Neural cell (in vitro differentiated cells): ENCODE measurements around the gene PRRG4. TPM values are rescaled to one million over a fixed set of nuclear protein-coding genes. Genes with fewer than 3 reads are reported as not detected.
"Not testable (repeated sequence)": the region's sequence is repeated elsewhere in the genome, so short reads cannot be mapped to it uniquely, and the experiment has no call there.

Experiments used
- H2AFZ ChIP-seq: fragments of 200-600, 300-800 bp; sonication (generic), shearing (Covaris generic); 2 replicates; pipeline ENCODE4 v1.6.0; 2014; ENCODE audit warnings: low read depth, mild to moderate bottlenecking, antibody characterized with exemption, low read length, moderate library complexity
- H3F3A ChIP-seq: fragments of 200-600 bp; shearing (Covaris generic); 2 replicates; pipeline ENCODE4 v1.6.1; 2016; ENCODE audit warnings: mild to moderate bottlenecking, moderate library complexity, mixed read lengths, antibody characterized with exemption, low read length; ENCODE audit not compliant: insufficient read depth, poor library complexity, severe bottlenecking
- H3K27ac ChIP-seq: fragments of 200-600, 300-800 bp; sonication (generic), shearing (Covaris generic); 2 replicates; pipeline ENCODE4 v1.5.1; 2014; ENCODE audit warnings: mild to moderate bottlenecking, low read length, moderate library complexity
- H3K27me3 ChIP-seq: fragments of 300-800, 200-600 bp; sonication (generic), shearing (Covaris generic); 2 replicates; pipeline ENCODE4 v1.6.0; 2014; ENCODE audit warnings: mild to moderate bottlenecking, low read depth, low read length, moderate library complexity; ENCODE audit not compliant: insufficient read depth
- H3K36me3 ChIP-seq: fragments of 300-800, 200-600 bp; sonication (generic), shearing (Covaris generic); 2 replicates; pipeline ENCODE4 v1.5.1; 2014; ENCODE audit warnings: mild to moderate bottlenecking, antibody characterized with exemption, low read length, moderate library complexity; ENCODE audit not compliant: insufficient read depth
- H3K4me2 ChIP-seq: fragments of 300-800, 200-600 bp; sonication (generic), shearing (Covaris generic); 2 replicates; pipeline ENCODE4 v1.6.0; 2014; ENCODE audit warnings: mild to moderate bottlenecking, low read length
- H3K4me3 ChIP-seq: fragments of 300-800, 200-600 bp; sonication (generic), shearing (Covaris generic); 2 replicates; pipeline ENCODE4 v1.5.1; 2014; ENCODE audit warnings: mild to moderate bottlenecking, low read length, moderate library complexity
- H3K79me2 ChIP-seq: fragments of 200-600 bp; shearing (Covaris generic); replicated peaks from 2 replicates; pipeline ENCODE4 v1.6.0; 2014; ENCODE audit warnings: mild to moderate bottlenecking, low read length, moderate library complexity; ENCODE audit not compliant: insufficient read depth
- H3K9ac ChIP-seq: fragments of 300-800, 200-600 bp; sonication (generic), shearing (Covaris generic); 2 replicates; pipeline ENCODE4 v1.6.1; 2016; ENCODE audit warnings: mild to moderate bottlenecking, low read length, mixed read lengths
- H3K9me2 ChIP-seq: fragments of 200-600 bp; shearing (Covaris generic); 2 replicates; pipeline ENCODE4 v1.6.1; 2016; ENCODE audit warnings: mild to moderate bottlenecking, low read length, mixed read lengths; ENCODE audit not compliant: insufficient read depth
- H3K9me3 ChIP-seq: fragments of 200-600, 300-800 bp; sonication (generic), shearing (Covaris generic); 2 replicates; pipeline ENCODE4 v1.6.1; 2016; ENCODE audit warnings: mild to moderate bottlenecking, mixed run types, low read length, moderate library complexity, mixed read lengths
- H4K20me1 ChIP-seq: fragments of 200-600 bp; shearing (Covaris generic); 2 replicates; pipeline ENCODE4 v1.6.1; 2016; ENCODE audit warnings: mild to moderate bottlenecking, mixed run types; ENCODE audit not compliant: insufficient read depth
- EP300 ChIP-seq: fragments of 450-650 bp; conservative IDR thresholded peaks from 2 replicates; pipeline ENCODE4 v1.6.1; 2014; ENCODE audit warnings: antibody characterized with exemption, mild to moderate bottlenecking, moderate library complexity; ENCODE audit not compliant: poor library complexity, severe bottlenecking
- EZH2 ChIP-seq: fragments of 200-600, 300-800 bp; shearing (Covaris generic), sonication (generic); IDR thresholded peaks from 2 replicates; pipeline ENCODE4 v1.6.1; 2014; ENCODE audit warnings: antibody characterized with exemption, low read length, borderline replicate concordance, mild to moderate bottlenecking; ENCODE audit not compliant: insufficient read depth, poor library complexity, severe bottlenecking
- MXI1 ChIP-seq: fragments of 450-650 bp; conservative IDR thresholded peaks from 2 replicates; pipeline ENCODE4 v1.6.1; 2014; ENCODE audit warnings: antibody characterized with exemption, mild to moderate bottlenecking; ENCODE audit not compliant: poor library complexity, severe bottlenecking
- POLR2AphosphoS5 ChIP-seq: IDR thresholded peaks from 2 replicates; pipeline ENCODE4 v1.6.1; 2012
- RAD21 ChIP-seq: fragments of 450-650 bp; conservative IDR thresholded peaks from 2 replicates; pipeline ENCODE4 v1.6.1; 2014; ENCODE audit warnings: antibody characterized with exemption, mild to moderate bottlenecking, moderate library complexity
- SMC3 ChIP-seq: fragments of 450-650 bp; conservative IDR thresholded peaks from 2 replicates; pipeline ENCODE4 v1.6.1; 2014; ENCODE audit warnings: antibody characterized with exemption, mild to moderate bottlenecking, moderate library complexity; ENCODE audit not compliant: poor library complexity
- TAF1 ChIP-seq: IDR thresholded peaks from 2 replicates; pipeline ENCODE4 v1.6.1; 2012; ENCODE audit warnings: low read depth
- polyA plus RNA-seq: library from polyadenylated mRNA; depleted of rRNA; stranded (reverse); fragments of >200 nt; gene quantifications from 2 replicates; pipeline ENCODE4 v1.2.3, GENCODE V29; 2014
- TF ChIP-seq, protein P1 (sequence below): IDR thresholded peaks from 2 replicates; pipeline ENCODE4 v1.6.1; 2012; ENCODE audit warnings: borderline replicate concordance
- TF ChIP-seq, protein P2 (sequence below): fragments of 450-650 bp; IDR thresholded peaks from 2 replicates; pipeline ENCODE4 v1.5.1; 2014; ENCODE audit warnings: antibody characterized with exemption, mild to moderate bottlenecking, moderate library complexity; ENCODE audit not compliant: poor library complexity, severe bottlenecking

PRRG4 gene
- polyA plus RNA-seq, 1 donor from 2014 or later, result not detected

DNA sequence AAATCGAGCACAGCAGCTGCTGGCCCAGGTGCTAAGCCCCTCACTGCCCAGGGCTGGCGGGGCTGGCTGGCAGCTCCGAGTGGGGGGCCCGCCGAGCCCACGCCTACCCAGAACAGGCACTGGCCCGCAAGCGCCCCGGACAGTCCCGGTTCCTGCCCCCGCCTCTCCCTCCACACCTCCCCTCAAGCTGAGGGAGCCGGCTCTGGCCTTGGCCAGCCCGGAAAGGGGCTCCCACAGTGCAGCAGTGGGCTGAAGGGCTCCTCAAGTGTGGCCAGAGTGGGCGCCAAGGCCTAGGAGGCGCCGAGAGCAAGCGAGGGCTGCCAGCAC is 58.6 kb downstream of the PRRG4 start:
- not testable (repeated sequence) for H3K27me3 ChIP-seq, H2AFZ ChIP-seq, H3F3A ChIP-seq, H3K9me3 ChIP-seq, H4K20me1 ChIP-seq, H3K9me2 ChIP-seq, H3K9ac ChIP-seq, H3K79me2 ChIP-seq, H3K4me3 ChIP-seq, H3K4me2 ChIP-seq, H3K36me3 ChIP-seq, H3K27ac ChIP-seq

DNA sequence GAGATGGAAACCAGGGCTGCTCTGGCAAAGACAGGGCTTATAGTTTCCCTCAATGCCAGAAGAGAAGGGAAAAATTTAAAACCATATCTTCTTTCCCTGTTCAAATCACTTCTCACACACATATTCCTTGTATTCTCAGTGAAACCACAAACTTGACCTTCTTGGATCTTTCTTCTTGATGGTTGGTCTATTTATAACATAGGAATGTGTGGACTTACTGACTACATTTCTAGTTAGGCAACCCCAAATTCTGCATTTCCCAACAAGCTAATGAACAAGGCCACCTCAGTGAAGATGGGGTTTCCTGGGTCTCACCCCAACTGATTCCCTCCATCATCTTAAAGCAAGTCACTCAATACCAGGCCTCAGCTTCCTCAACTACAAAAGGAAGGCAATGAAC is 59.1 kb downstream of the PRRG4 start:
- no peaks in the 10 kb centered on the region for H3K27me3 ChIP-seq
- H3K4me3 ChIP-seq, result no peak overlapping the region
- H3K9ac ChIP-seq, result no peak overlapping the region
- H4K20me1 ChIP-seq, result no peaks in the 10 kb centered on the region
- no peaks in the 10 kb centered on the region for H3K79me2 ChIP-seq
- H3K4me2 ChIP-seq, result no peak overlapping the region
- H3K27ac ChIP-seq, result no peak overlapping the region
- H3K9me2 ChIP-seq, result no peaks in the 10 kb centered on the region
- H2AFZ ChIP-seq, result no peak overlapping the region
- H3F3A ChIP-seq, result peaks cover 8% of the 10 kb centered on the region
- H3K9me3 ChIP-seq, result no peaks in the 10 kb centered on the region
- TF ChIP-seq EZH2, result no peak
- TF ChIP-seq, protein P1, sequence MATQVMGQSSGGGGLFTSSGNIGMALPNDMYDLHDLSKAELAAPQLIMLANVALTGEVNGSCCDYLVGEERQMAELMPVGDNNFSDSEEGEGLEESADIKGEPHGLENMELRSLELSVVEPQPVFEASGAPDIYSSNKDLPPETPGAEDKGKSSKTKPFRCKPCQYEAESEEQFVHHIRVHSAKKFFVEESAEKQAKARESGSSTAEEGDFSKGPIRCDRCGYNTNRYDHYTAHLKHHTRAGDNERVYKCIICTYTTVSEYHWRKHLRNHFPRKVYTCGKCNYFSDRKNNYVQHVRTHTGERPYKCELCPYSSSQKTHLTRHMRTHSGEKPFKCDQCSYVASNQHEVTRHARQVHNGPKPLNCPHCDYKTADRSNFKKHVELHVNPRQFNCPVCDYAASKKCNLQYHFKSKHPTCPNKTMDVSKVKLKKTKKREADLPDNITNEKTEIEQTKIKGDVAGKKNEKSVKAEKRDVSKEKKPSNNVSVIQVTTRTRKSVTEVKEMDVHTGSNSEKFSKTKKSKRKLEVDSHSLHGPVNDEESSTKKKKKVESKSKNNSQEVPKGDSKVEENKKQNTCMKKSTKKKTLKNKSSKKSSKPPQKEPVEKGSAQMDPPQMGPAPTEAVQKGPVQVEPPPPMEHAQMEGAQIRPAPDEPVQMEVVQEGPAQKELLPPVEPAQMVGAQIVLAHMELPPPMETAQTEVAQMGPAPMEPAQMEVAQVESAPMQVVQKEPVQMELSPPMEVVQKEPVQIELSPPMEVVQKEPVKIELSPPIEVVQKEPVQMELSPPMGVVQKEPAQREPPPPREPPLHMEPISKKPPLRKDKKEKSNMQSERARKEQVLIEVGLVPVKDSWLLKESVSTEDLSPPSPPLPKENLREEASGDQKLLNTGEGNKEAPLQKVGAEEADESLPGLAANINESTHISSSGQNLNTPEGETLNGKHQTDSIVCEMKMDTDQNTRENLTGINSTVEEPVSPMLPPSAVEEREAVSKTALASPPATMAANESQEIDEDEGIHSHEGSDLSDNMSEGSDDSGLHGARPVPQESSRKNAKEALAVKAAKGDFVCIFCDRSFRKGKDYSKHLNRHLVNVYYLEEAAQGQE, result no peak
- no peak for TF ChIP-seq MXI1
- no peak for TF ChIP-seq SMC3
- no peak for TF ChIP-seq TAF1
- no peak for TF ChIP-seq POLR2AphosphoS5
- no peak for TF ChIP-seq RAD21
- TF ChIP-seq, protein P2, sequence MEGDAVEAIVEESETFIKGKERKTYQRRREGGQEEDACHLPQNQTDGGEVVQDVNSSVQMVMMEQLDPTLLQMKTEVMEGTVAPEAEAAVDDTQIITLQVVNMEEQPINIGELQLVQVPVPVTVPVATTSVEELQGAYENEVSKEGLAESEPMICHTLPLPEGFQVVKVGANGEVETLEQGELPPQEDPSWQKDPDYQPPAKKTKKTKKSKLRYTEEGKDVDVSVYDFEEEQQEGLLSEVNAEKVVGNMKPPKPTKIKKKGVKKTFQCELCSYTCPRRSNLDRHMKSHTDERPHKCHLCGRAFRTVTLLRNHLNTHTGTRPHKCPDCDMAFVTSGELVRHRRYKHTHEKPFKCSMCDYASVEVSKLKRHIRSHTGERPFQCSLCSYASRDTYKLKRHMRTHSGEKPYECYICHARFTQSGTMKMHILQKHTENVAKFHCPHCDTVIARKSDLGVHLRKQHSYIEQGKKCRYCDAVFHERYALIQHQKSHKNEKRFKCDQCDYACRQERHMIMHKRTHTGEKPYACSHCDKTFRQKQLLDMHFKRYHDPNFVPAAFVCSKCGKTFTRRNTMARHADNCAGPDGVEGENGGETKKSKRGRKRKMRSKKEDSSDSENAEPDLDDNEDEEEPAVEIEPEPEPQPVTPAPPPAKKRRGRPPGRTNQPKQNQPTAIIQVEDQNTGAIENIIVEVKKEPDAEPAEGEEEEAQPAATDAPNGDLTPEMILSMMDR, result no peak
- TF ChIP-seq EP300, result no peak
- no peaks in the 10 kb centered on the region for H3K36me3 ChIP-seq
